Duodenal mucosa (tissue), 2 donors: ENCODE measurements around the gene ZNF827.

ENCODE experiments used
- H3K27ac ChIP-seq: one replicate; pipeline ENCODE4 v1.7.0; 2013; ENCODE audit warnings: low read depth, low read length
- H3K27me3 ChIP-seq, 2 donors: one replicate each; pipeline ENCODE4 v1.7.0; 2013; ENCODE audit warnings: low read length in 2 of 2, control low read depth in 1 of 2; ENCODE audit not compliant: insufficient read depth in 2 of 2, control insufficient read depth in 1 of 2
- H3K36me3 ChIP-seq, 2 donors: one replicate each; pipeline ENCODE4 v1.7.0; 2013; ENCODE audit warnings: low read length in 2 of 2, control low read depth in 1 of 2; ENCODE audit not compliant: insufficient read depth in 2 of 2, control insufficient read depth in 1 of 2
- H3K4me1 ChIP-seq, 2 donors: one replicate each; pipeline ENCODE4 v1.7.0; 2013; ENCODE audit warnings: low read length in 2 of 2, control low read depth in 1 of 2; ENCODE audit not compliant: insufficient read depth in 2 of 2, control insufficient read depth in 1 of 2
- H3K4me3 ChIP-seq, 2 donors: one replicate each; pipeline ENCODE4 v1.7.0; 2013; ENCODE audit warnings: low read length in 2 of 2, low read depth in 1 of 2
- H3K9ac ChIP-seq, 2 donors: one replicate each; pipeline ENCODE4 v1.7.0; 2013; ENCODE audit warnings: low read length in 2 of 2, low read depth in 1 of 2
- H3K9me3 ChIP-seq, 2 donors: one replicate each; pipeline ENCODE4 v1.7.0; 2013; ENCODE audit warnings: low read length in 2 of 2, control low read depth in 1 of 2; ENCODE audit not compliant: control insufficient read depth in 1 of 2

ZNF827 gene

GRCh38 chr4:145808021-145808650 lies 130.5 kb downstream of the ZNF827 start:
- Histone ChIP-seq H3K4me1 (peaks cover 0 to 5% of the 10 kb centered on the region in 2 donors), H3K27me3 (no peaks in the 10 kb centered on the region), H3K27ac (no peak overlapping the region)

GRCh38 chr4:145805490-145805889 lies 133.1 kb downstream of the ZNF827 start:
- Histone ChIP-seq H3K27me3 (no peaks in the 10 kb centered on the region), H3K9me3 (no peaks in the 10 kb centered on the region), H3K9ac (no peak overlapping the region), H3K27ac (no peak overlapping the region), H3K4me1 (peaks cover 0 to 5% of the 10 kb centered on the region in 2 donors), H3K36me3 (no peaks in the 10 kb centered on the region), H3K4me3 (no peak overlapping the region)

More at GRCh38 chr4:145808021-145808650, 130.5 kb downstream of the ZNF827 start:
- peaks cover 0 to 4% of the 10 kb centered on the region in 2 donors for H3K36me3 ChIP-seq
- H3K9me3 ChIP-seq = no peaks in the 10 kb centered on the region
- no peak overlapping the region for H3K9ac ChIP-seq
- no peak overlapping the region for H3K4me3 ChIP-seq

GRCh38 chr4:145804116-145804515 lies 134.5 kb downstream of the ZNF827 start:
- Histone ChIP-seq H3K4me1 (peaks cover 0 to 5% of the 10 kb centered on the region in 2 donors), H3K9ac (no peak overlapping the region), H3K4me3 (no peak overlapping the region), H3K36me3 (peaks cover 0 to 3% of the 10 kb centered on the region in 2 donors), H3K27me3 (no peaks in the 10 kb centered on the region), H3K9me3 (no peaks in the 10 kb centered on the region), H3K27ac (no peak overlapping the region)

- Histone ChIP-seq H3K36me3 (peaks cover 0 to 3% of the 10 kb centered on the region in 2 donors), H3K4me1 (no peaks in the 10 kb centered on the region), H3K4me3 (no peak overlapping the region), H3K27me3 (no peaks in the 10 kb centered on the region), H3K9ac (no peak overlapping the region), H3K27ac (no peak overlapping the region), H3K9me3 (no peaks in the 10 kb centered on the region)
These were observed 139.4 kb downstream of the ZNF827 start for GRCh38 chr4:145799223-145799622.

- H3K27me3 ChIP-seq = no peaks in the 10 kb centered on the region
- no peaks in the 10 kb centered on the region for H3K9me3 ChIP-seq
- no peak overlapping the region for H3K9ac ChIP-seq
- H3K36me3 ChIP-seq = peaks cover 0 to 3% of the 10 kb centered on the region in 2 donors
- H3K4me3 ChIP-seq = no peak overlapping the region
- H3K4me1 ChIP-seq = no peaks in the 10 kb centered on the region
- H3K27ac ChIP-seq = no peak overlapping the region
These were observed 141.3 kb downstream of the ZNF827 start for GRCh38 chr4:145797278-145797677.

- H3K36me3 ChIP-seq = peaks cover 0 to 6% of the 10 kb centered on the region in 2 donors
These were observed 142.3 kb downstream of the ZNF827 start for GRCh38 chr4:145796346-145796745.

GRCh38 chr4:145795521-145795920 lies 143.1 kb downstream of the ZNF827 start:
- H3K4me1 ChIP-seq = no peaks in the 10 kb centered on the region
- H3K9ac ChIP-seq = no peak overlapping the region
- no peaks in the 10 kb centered on the region for H3K9me3 ChIP-seq
- H3K4me3 ChIP-seq = no peak overlapping the region
- no peaks in the 10 kb centered on the region for H3K27me3 ChIP-seq
- H3K27ac ChIP-seq = no peak overlapping the region
- peaks cover 0 to 6% of the 10 kb centered on the region in 2 donors for H3K36me3 ChIP-seq

More at GRCh38 chr4:145796346-145796745, 142.3 kb downstream of the ZNF827 start:
- Histone ChIP-seq H3K27ac (no peak overlapping the region), H3K9ac (no peak overlapping the region), H3K27me3 (no peaks in the 10 kb centered on the region), H3K4me1 (no peaks in the 10 kb centered on the region), H3K4me3 (no peak overlapping the region), H3K9me3 (no peaks in the 10 kb centered on the region)

GRCh38 chr4:145792429-145792828 lies 146.2 kb downstream of the ZNF827 start:
- no peak overlapping the region for H3K27ac ChIP-seq

GRCh38 chr4:145791988-145792387 lies 146.6 kb downstream of the ZNF827 start:
- Histone ChIP-seq H3K4me1 (no peaks in the 10 kb centered on the region), H3K27me3 (no peaks in the 10 kb centered on the region), H3K9ac (no peak overlapping the region), H3K4me3 (no peak overlapping the region), H3K27ac (no peak overlapping the region), H3K9me3 (no peaks in the 10 kb centered on the region), H3K36me3 (peaks cover 0 to 4% of the 10 kb centered on the region in 2 donors)

More at GRCh38 chr4:145792429-145792828, 146.2 kb downstream of the ZNF827 start:
- Histone ChIP-seq H3K4me3 (no peak overlapping the region), H3K27me3 (no peaks in the 10 kb centered on the region), H3K9ac (no peak overlapping the region), H3K9me3 (no peaks in the 10 kb centered on the region), H3K4me1 (no peaks in the 10 kb centered on the region), H3K36me3 (peaks cover 0 to 4% of the 10 kb centered on the region in 2 donors)

GRCh38 chr4:145788755-145789154 lies 149.9 kb downstream of the ZNF827 start:
- no peaks in the 10 kb centered on the region for H3K4me1 ChIP-seq
- H3K27ac ChIP-seq = no peak overlapping the region
- no peak overlapping the region for H3K4me3 ChIP-seq
- no peaks in the 10 kb centered on the region for H3K9me3 ChIP-seq
- H3K36me3 ChIP-seq = peaks cover 0 to 8% of the 10 kb centered on the region in 2 donors
- H3K27me3 ChIP-seq = no peaks in the 10 kb centered on the region
- H3K9ac ChIP-seq = no peak overlapping the region
